ENCODE measurements around the gene BACE2. TPM values are rescaled to one million over a fixed set of nuclear protein-coding genes. Genes with fewer than 3 reads are reported as not detected.

BACE2 gene
- total RNA-seq, 1 donor from 2014 or later, result 16.0 TPM

DNA sequence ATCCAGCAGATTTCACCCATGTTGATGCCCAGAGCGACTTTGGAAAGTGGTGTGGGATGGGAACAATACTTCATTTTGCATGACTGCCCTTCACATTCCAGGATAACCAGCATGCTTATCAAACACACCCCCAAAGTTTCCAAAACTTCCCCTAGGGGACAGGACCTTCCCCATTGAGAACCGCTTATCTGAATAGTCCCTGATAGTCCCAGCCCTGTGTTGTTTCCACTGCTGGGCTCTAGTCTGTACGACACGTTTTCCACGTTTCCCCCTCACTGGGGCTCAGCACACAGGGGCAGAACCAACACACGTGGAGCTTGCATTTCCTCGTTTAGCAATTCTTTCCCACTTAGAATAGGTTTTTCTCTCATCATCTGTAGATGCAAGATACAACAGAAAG lies 61.0 kb downstream of the BACE2 start:
- intact Hi-C loops (cut with micrococcal nuclease), result no loop called here
- TF ChIP-seq CTCF (IDR thresholded peaks at IDR 0.05; ENCODE audit: borderline replicate concordance), result no peak
- Histone ChIP-seq H3K9me3 (replicated peaks) (no peaks in the 10 kb centered on the region), H3K36me3 (peaks cover 26% of the 10 kb centered on the region), H3K4me1 (peaks cover 8% of the 10 kb centered on the region), H3K27me3 (ENCODE audit: low read depth) (no peaks in the 10 kb centered on the region), H3K4me3 (no peak overlapping the region), H3K27ac (replicated peaks) (no peak overlapping the region)
- no peak for DNase-seq

DNA sequence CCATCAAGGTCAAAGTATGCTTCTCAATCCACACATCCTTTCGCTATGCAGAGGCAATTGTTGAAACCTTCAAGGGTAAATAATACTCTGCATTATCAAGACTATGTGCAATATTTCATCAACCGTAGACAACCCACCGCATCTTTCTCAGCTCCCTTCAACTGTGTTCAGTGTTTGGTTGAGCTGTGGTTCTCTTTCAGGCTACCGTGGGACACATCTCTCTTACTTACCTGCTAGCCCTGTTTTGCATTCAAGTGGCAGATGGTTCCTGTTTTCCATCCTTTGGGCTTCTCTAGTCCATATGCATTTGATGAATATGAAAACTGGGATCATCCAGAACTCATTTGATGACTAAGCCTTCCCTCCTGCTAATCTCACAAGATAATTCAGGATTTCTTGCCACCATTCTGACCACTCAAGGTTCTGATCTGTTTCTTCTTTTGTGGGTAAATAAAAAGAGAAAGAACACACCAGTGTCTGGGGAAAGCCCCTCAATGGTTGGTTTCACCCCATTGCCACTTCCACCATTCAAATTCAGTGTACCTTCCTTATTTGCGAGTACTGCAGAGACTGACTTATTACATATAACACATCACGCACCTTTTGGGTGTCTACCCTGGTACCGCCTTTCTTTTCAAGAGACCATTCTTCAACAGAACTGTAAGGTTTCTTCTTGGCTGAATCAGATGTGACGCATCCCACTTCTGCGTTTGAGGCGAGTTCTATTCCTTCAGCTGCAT lies 61.7 kb downstream of the BACE2 start:
- H3K9me3 ChIP-seq (replicated peaks), result no peaks in the 10 kb centered on the region
- H3K4me1 ChIP-seq, result peaks cover 8% of the 10 kb centered on the region
- no peak overlapping the region for H3K27ac ChIP-seq (replicated peaks)
- H3K27me3 ChIP-seq (ENCODE audit: low read depth), result no peaks in the 10 kb centered on the region
- H3K4me3 ChIP-seq, result no peak overlapping the region
- H3K36me3 ChIP-seq, result peaks cover 26% of the 10 kb centered on the region
- TF ChIP-seq CTCF (IDR thresholded peaks at IDR 0.05; ENCODE audit: borderline replicate concordance), result no peak
- DNase-seq, result no peak
- intact Hi-C loops (cut with micrococcal nuclease), result no loop called here

DNA sequence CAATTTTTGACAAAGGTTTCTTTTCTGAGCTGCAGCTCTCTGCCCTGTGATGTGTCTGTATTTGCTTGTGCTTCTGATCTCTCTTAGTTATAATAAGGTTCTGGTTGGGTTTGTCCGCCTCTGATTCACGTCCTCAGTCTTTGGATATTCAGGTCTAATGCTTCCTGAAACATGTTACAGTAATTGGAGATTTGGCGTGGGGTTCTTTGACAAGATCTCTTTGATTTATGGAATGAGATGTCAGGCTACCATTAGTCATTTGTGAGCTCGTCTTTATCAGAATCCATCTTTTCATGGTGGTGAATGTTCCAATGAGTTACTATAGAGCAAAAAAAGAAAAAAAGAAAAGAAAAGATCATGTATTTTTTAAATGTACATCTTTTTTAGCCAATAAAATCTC lies 62.5 kb downstream of the BACE2 start:
- TF ChIP-seq CTCF (IDR thresholded peaks at IDR 0.05; ENCODE audit: borderline replicate concordance), result no peak
- H3K4me3 ChIP-seq, result no peak overlapping the region
- H3K4me1 ChIP-seq, result peaks cover 8% of the 10 kb centered on the region
- intact Hi-C loops (cut with micrococcal nuclease), result no loop called here
- peaks cover 26% of the 10 kb centered on the region for H3K36me3 ChIP-seq
- no peaks in the 10 kb centered on the region for H3K9me3 ChIP-seq (replicated peaks)
- H3K27me3 ChIP-seq (ENCODE audit: low read depth), result no peaks in the 10 kb centered on the region
- DNase-seq, result no peak
- H3K27ac ChIP-seq (replicated peaks), result no peak overlapping the region

GRCh38 chr21:41231060-41231459 lies 63.1 kb downstream of the BACE2 start:
- intact Hi-C loops (cut with micrococcal nuclease), result no loop called here
- H3K4me1 ChIP-seq, result peaks cover 3% of the 10 kb centered on the region
- H3K9me3 ChIP-seq (replicated peaks), result no peaks in the 10 kb centered on the region
- H3K27ac ChIP-seq (replicated peaks), result no peak overlapping the region
- TF ChIP-seq CTCF (IDR thresholded peaks at IDR 0.05; ENCODE audit: borderline replicate concordance), result no peak
- no peak for DNase-seq
- no peaks in the 10 kb centered on the region for H3K27me3 ChIP-seq (ENCODE audit: low read depth)
- peaks cover 26% of the 10 kb centered on the region for H3K36me3 ChIP-seq
- no peak overlapping the region for H3K4me3 ChIP-seq

DNA sequence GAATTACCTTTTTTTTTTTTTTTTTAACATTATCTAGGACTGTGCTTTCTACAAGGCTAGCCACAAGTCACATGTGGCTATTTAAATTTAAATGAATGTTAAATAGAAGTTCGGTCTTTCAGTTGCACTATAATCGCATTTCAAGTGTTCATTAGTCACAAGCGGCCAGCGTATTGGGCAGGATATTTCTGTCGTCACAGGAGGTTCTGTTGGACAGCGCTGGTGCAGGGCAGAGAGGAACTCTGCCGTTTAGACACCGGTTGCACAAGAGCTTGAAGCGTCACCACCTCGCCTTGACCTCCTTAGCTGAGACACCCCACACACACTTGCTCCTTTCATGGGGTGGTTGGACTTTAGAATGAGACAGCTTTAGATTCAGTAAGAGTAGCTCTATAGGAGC lies 64.1 kb downstream of the BACE2 start:
- Histone ChIP-seq H3K27ac (replicated peaks) (no peak overlapping the region), H3K4me1 (peaks cover 3% of the 10 kb centered on the region), H3K4me3 (no peak overlapping the region), H3K27me3 (ENCODE audit: low read depth) (no peaks in the 10 kb centered on the region), H3K36me3 (peaks cover 34% of the 10 kb centered on the region), H3K9me3 (replicated peaks) (no peaks in the 10 kb centered on the region)
- TF ChIP-seq CTCF (IDR thresholded peaks at IDR 0.05; ENCODE audit: borderline replicate concordance), result no peak
- intact Hi-C loops (cut with micrococcal nuclease), result no loop called here
- no peak for DNase-seq

All from left ventricle myocardium inferior (tissue), 1 donor.